H9 (cell line): ENCODE measurements around the gene ZNF674. TPM values are rescaled to one million over a fixed set of nuclear protein-coding genes. Genes with fewer than 3 reads are reported as not detected.
"Not testable (repeated sequence)": the region's sequence is repeated elsewhere in the genome, so short reads cannot be mapped to it uniquely, and the experiment has no call there.

Experiments
- DNase-seq: peaks from one replicate; pipeline ENCODE4 v3.0.0-alpha.2; 2017
- H2AFZ ChIP-seq: one replicate; pipeline ENCODE4 v1.6.1; 2013; ENCODE audit warnings: mild to moderate bottlenecking, low read length, control low read depth, moderate library complexity
- H2AK5ac ChIP-seq: 2 replicates; pipeline ENCODE4 v1.6.1; 2013; ENCODE audit warnings: low read length, control low read depth, mixed read lengths; ENCODE audit not compliant: insufficient read length
- H2BK120ac ChIP-seq: one replicate; pipeline ENCODE4 v1.6.1; 2013; ENCODE audit warnings: low read depth, mild to moderate bottlenecking, low read length, control low read depth, inconsistent platforms; ENCODE audit not compliant: poor library complexity, severe bottlenecking
- H2BK12ac ChIP-seq: 2 replicates; pipeline ENCODE4 v1.6.1; 2013; ENCODE audit warnings: low read length, control low read depth, mixed read lengths, low read depth; ENCODE audit not compliant: insufficient read length
- H2BK15ac ChIP-seq: 2 replicates; pipeline ENCODE4 v1.6.1; 2013; ENCODE audit warnings: low read depth, low read length, control low read depth
- H2BK20ac ChIP-seq: one replicate; pipeline ENCODE4 v1.6.1; 2013; ENCODE audit warnings: low read depth, mild to moderate bottlenecking, low read length, control low read depth, inconsistent platforms; ENCODE audit not compliant: poor library complexity, severe bottlenecking
- H2BK5ac ChIP-seq: 2 replicates; pipeline ENCODE4 v1.6.1; 2013; ENCODE audit warnings: low read length, control low read depth, mixed read lengths; ENCODE audit not compliant: insufficient read length
- H3K14ac ChIP-seq: 2 replicates; pipeline ENCODE4 v1.6.1; 2013; ENCODE audit warnings: low read length, control low read depth; ENCODE audit not compliant: insufficient read depth
- H3K18ac ChIP-seq: 2 replicates; pipeline ENCODE4 v1.6.1; 2013; ENCODE audit warnings: low read depth, mild to moderate bottlenecking, mixed read lengths, low read length, control low read depth; ENCODE audit not compliant: insufficient read length
- H3K23ac ChIP-seq: 2 replicates; pipeline ENCODE4 v1.6.1; 2013; ENCODE audit warnings: low read length, control low read depth, mixed read lengths, low read depth; ENCODE audit not compliant: insufficient read length
- H3K23me2 ChIP-seq: 2 replicates; pipeline ENCODE4 v1.6.1; 2013; ENCODE audit warnings: low read depth, mild to moderate bottlenecking, mixed read lengths, low read length, control low read depth; ENCODE audit not compliant: insufficient read length, poor library complexity, severe bottlenecking
- H3K27ac ChIP-seq: 2 replicates; pipeline ENCODE4 v1.5.1; 2013; ENCODE audit warnings: low read length, control low read depth, mixed read lengths, low read depth; ENCODE audit not compliant: insufficient read length
- H3K27me3 ChIP-seq: 2 replicates; pipeline ENCODE4 v1.6.1; 2013; ENCODE audit warnings: low read length, control low read depth, inconsistent platforms; ENCODE audit not compliant: insufficient read depth
- H3K4ac ChIP-seq: 2 replicates; pipeline ENCODE4 v1.6.1; 2013; ENCODE audit warnings: low read depth, mild to moderate bottlenecking, control low read depth, inconsistent platforms, low read length, moderate library complexity
- H3K4me1 ChIP-seq: 2 replicates; pipeline ENCODE4 v1.6.1; 2013; ENCODE audit warnings: low read length, control low read depth, inconsistent platforms; ENCODE audit not compliant: insufficient read depth
- H3K4me2 ChIP-seq: 2 replicates; pipeline ENCODE4 v1.6.1; 2013; ENCODE audit warnings: low read length, control low read depth, mixed read lengths; ENCODE audit not compliant: insufficient read length, insufficient read depth
- H3K56ac ChIP-seq: 2 replicates; pipeline ENCODE4 v1.6.1; 2013; ENCODE audit warnings: low read depth, mild to moderate bottlenecking, mixed read lengths, low read length, control low read depth; ENCODE audit not compliant: insufficient read length
- H3K79me1 ChIP-seq: 2 replicates; pipeline ENCODE4 v1.6.1; 2013; ENCODE audit warnings: low read depth, mild to moderate bottlenecking, moderate library complexity, low read length, control low read depth, inconsistent platforms; ENCODE audit not compliant: insufficient read depth, poor library complexity, severe bottlenecking
- H3K79me2 ChIP-seq: 2 replicates; pipeline ENCODE4 v1.6.1; 2013; ENCODE audit warnings: low read length, control low read depth, inconsistent platforms; ENCODE audit not compliant: insufficient read depth
- H3K9ac ChIP-seq: 2 replicates; pipeline ENCODE4 v1.6.1; 2013; ENCODE audit warnings: low read length, control low read depth, mixed read lengths; ENCODE audit not compliant: insufficient read length; ENCODE audit errors: extremely low read depth
- H3K9me3 ChIP-seq: one replicate; pipeline ENCODE4 v1.6.1; 2013; ENCODE audit warnings: low read depth, low read length, inconsistent platforms; ENCODE audit not compliant: control insufficient read depth
- H3T11ph ChIP-seq: one replicate; pipeline ENCODE4 v1.6.1; 2013; ENCODE audit warnings: mild to moderate bottlenecking, low read length, control low read depth, inconsistent platforms
- H4K20me1 ChIP-seq: one replicate; pipeline ENCODE4 v1.6.1; 2013; ENCODE audit not compliant: control insufficient read depth, insufficient read length, insufficient read depth
- H4K5ac ChIP-seq: 2 replicates; pipeline ENCODE4 v1.6.1; 2013; ENCODE audit warnings: low read depth, mild to moderate bottlenecking, mixed read lengths, low read length, control low read depth; ENCODE audit not compliant: insufficient read length
- H4K8ac ChIP-seq: replicated peaks from 2 replicates; pipeline ENCODE4 v1.6.1; 2013; ENCODE audit warnings: low read length, control low read depth, mixed read lengths, low read depth; ENCODE audit not compliant: insufficient read length
- H4K91ac ChIP-seq: 2 replicates; pipeline ENCODE4 v1.6.1; 2013; ENCODE audit warnings: low read depth, mild to moderate bottlenecking, moderate library complexity, mixed read lengths, low read length, control low read depth; ENCODE audit not compliant: insufficient read length
- H3K27ac Mint-ChIP-seq, 3 experiments: 2 replicates in 2 of 3; 3 replicates in 1 of 3; pipeline ENCODE4 v1.8.0; 2020 to 2021; ENCODE audit warnings: mixed read lengths in 3 of 3, mild to moderate bottlenecking in 1 of 3, moderate library complexity in 1 of 3
- H3K27me3 Mint-ChIP-seq: 2 replicates; pipeline ENCODE4 v1.8.0; 2021; ENCODE audit warnings: low read depth, mild to moderate bottlenecking, moderate library complexity, mixed read lengths
- H3K36me3 Mint-ChIP-seq, 3 experiments: 2 replicates in 2 of 3; 3 replicates in 1 of 3; pipeline ENCODE4 v1.8.0; 2020 to 2021; ENCODE audit warnings: low read depth in 3 of 3, mixed read lengths in 3 of 3; ENCODE audit not compliant: insufficient read depth in 1 of 3
- H3K4me1 Mint-ChIP-seq, 2 experiments: 2 replicates each; pipeline ENCODE4 v1.8.0; 2020; ENCODE audit warnings: mixed read lengths in 2 of 2
- H3K4me3 Mint-ChIP-seq, 2 experiments: 2 replicates in 1 of 2; 3 replicates in 1 of 2; pipeline ENCODE4 v1.8.0; 2020 to 2021; ENCODE audit warnings: mild to moderate bottlenecking in 2 of 2, mixed read lengths in 2 of 2, moderate library complexity in 1 of 2
- H3K9me3 Mint-ChIP-seq, 2 experiments: 2 replicates in 1 of 2; 3 replicates in 1 of 2; pipeline ENCODE4 v1.8.0; 2020; ENCODE audit warnings: mild to moderate bottlenecking in 2 of 2, mixed read lengths in 2 of 2, moderate library complexity in 1 of 2
- CTCF ChIP-seq: fragments of 200-600 bp; sonication (generic); conservative IDR thresholded peaks from 3 replicates; pipeline ENCODE4 v1.8.0; 2021; ENCODE audit warnings: antibody characterized with exemption, mild to moderate bottlenecking
- WGBS: extraction: QIAGEN DNeasy Blood & Tissue Kit; methylation state at CpG from one replicate; pipeline ENCODE4 v1.1.7; 2013; ENCODE audit warnings: missing lambda C conversion rate, low lambda C conversion rate, mixed read lengths; ENCODE audit not compliant: insufficient read length; ENCODE audit errors: extremely low coverage; 5-methylcytosine and 5-hydroxymethylcytosine counted together
- total RNA-seq: library from RNA; stranded (reverse); gene quantifications from 2 replicates; pipeline ENCODE4 v1.2.1, GENCODE V29; 2021

ZNF674 gene
- total RNA-seq, 1 experiment from 2014 or later = 10.1 TPM

- Histone ChIP-seq H3K4me2 (no peak overlapping the region), H3K4me1 (no peaks in the 10 kb centered on the region), H3K14ac (no peak overlapping the region), H3K79me1 (no peaks in the 10 kb centered on the region), H3K27ac (no peak overlapping the region), H3K56ac (no peak overlapping the region), H3K9me3 (peaks cover 13% of the 10 kb centered on the region), H3T11ph (no peak overlapping the region), H4K20me1 (no peaks in the 10 kb centered on the region), H3K9ac (no peak overlapping the region), H4K91ac (no peak overlapping the region), H2BK120ac (no peak overlapping the region), H3K23ac (no peak overlapping the region), H2BK20ac (no peak overlapping the region), H2BK15ac (no peak overlapping the region), H3K18ac (no peak overlapping the region), H2BK12ac (no peak overlapping the region), H3K23me2 (no peaks in the 10 kb centered on the region), H3K27me3 (no peaks in the 10 kb centered on the region), H2AK5ac (no peak overlapping the region), H3K4ac (no peak overlapping the region), H4K8ac (no peak overlapping the region), H2BK5ac (no peak overlapping the region), H2AFZ (no peak overlapping the region), H3K79me2 (peaks cover 12% of the 10 kb centered on the region), H4K5ac (no peak overlapping the region)
- no peak for DNase-seq
- Mint-ChIP-seq H3K9me3 (peaks cover 64 to 73% of the 10 kb centered on the region in 2 experiments), H3K36me3 (peaks cover 41 to 49% (median 44%) of the 10 kb centered on the region in 3 experiments), H3K4me1 (peaks cover 23 to 33% of the 10 kb centered on the region in 2 experiments), H3K27ac (no peak overlapping the region), H3K27me3 (no peaks in the 10 kb centered on the region), H3K4me3 (no peak overlapping the region; a peak in 1 of 5 replicates)
- no peak for TF ChIP-seq CTCF
- no CpG with 5 or more reads among the region's 6 CpGs for WGBS
Observed at GRCh38 chrX:46547857-46548256, 2.6 kb upstream of the ZNF674 start.

GRCh38 chrX:46544527-46544926 is 694 bp downstream of the ZNF674 start:
- H3K9me3 ChIP-seq = peaks cover 13% of the 10 kb centered on the region
- H2BK120ac ChIP-seq, H3K56ac ChIP-seq, H3K14ac ChIP-seq, H3T11ph ChIP-seq, H2BK5ac ChIP-seq, H3K4me1 ChIP-seq, H3K23me2 ChIP-seq, DNase-seq, H4K8ac ChIP-seq, H3K23ac ChIP-seq, H4K91ac ChIP-seq, H3K18ac ChIP-seq, H4K5ac ChIP-seq, H3K79me1 ChIP-seq, H2BK12ac ChIP-seq, H2AK5ac ChIP-seq, H2BK20ac ChIP-seq, H4K20me1 ChIP-seq, H3K27me3 ChIP-seq, H2BK15ac ChIP-seq, H2AFZ ChIP-seq, H3K4ac ChIP-seq, H3K27ac ChIP-seq, H3K27me3 Mint-ChIP-seq: not testable (repeated sequence)
- H3K9me3 Mint-ChIP-seq = peaks cover 54 to 70% of the 10 kb centered on the region in 2 experiments
- H3K4me2 ChIP-seq = peak overlapping the region; percentile 95
- peak overlapping the region; percentile 93 to 94 for H3K4me3 Mint-ChIP-seq
- peaks cover 9 to 22% of the 10 kb centered on the region in 2 experiments for H3K4me1 Mint-ChIP-seq
- peak overlapping the region; percentile 3 for H3K9ac ChIP-seq
- no CpG with 5 or more reads among the region's 7 CpGs for WGBS
- H3K79me2 ChIP-seq = peaks cover 12% of the 10 kb centered on the region
- peak overlapping the region in 2 of 3 experiments; percentile 93 to 97; a peak in 2 of 7 replicates for H3K27ac Mint-ChIP-seq
- H3K36me3 Mint-ChIP-seq = peaks cover 29 to 53% (median 46%) of the 10 kb centered on the region in 3 experiments
